Uterus (tissue), 2 donors: Measurements from ENCODE around the gene TXNL4B.

Source experiments
- POLR2A ChIP-seq, 2 donors: fragments of 450-650 bp; IDR thresholded peaks; one replicate each; pipeline ENCODE4 v1.6.1; 2016; ENCODE audit warnings: antibody characterized with exemption in 2 of 2, mild to moderate bottlenecking in 1 of 2, moderate library complexity in 1 of 2
- TF ChIP-seq, protein P1 (sequence below), 4 experiments: fragments of 200-600 bp in 2 of 4; fragments of 450-650 bp in 2 of 4; sonication (generic) in 2 of 4; IDR thresholded peaks; one replicate each; pipeline ENCODE4 v1.5.1; 2016 to 2019; ENCODE audit warnings: antibody characterized with exemption in 4 of 4, mild to moderate bottlenecking in 2 of 4, moderate library complexity in 1 of 4

DNA sequence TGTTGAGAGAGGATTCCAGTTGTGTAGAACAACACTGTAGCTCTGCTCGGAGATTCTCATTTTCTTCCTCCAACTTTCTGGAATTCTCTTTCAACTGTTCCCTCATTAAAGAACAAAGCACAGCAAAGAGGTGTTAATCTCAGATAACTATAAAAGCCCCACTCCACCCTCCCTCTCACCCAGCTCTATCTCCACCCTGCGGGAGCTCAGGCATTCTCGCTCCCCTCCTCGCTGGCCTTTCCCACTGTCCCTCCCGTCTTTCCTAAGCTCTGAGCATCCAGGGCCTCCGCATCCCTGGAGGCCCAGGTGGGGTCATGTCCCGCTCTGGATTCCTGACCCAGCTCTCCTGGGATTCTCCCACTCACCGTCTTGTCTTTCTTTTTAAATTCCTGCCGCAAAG, 35.3 kb upstream of the TXNL4B start:
- TF ChIP-seq POLR2A (IDR thresholded peaks at IDR 0.05) = no peak
- TF ChIP-seq, protein P1, sequence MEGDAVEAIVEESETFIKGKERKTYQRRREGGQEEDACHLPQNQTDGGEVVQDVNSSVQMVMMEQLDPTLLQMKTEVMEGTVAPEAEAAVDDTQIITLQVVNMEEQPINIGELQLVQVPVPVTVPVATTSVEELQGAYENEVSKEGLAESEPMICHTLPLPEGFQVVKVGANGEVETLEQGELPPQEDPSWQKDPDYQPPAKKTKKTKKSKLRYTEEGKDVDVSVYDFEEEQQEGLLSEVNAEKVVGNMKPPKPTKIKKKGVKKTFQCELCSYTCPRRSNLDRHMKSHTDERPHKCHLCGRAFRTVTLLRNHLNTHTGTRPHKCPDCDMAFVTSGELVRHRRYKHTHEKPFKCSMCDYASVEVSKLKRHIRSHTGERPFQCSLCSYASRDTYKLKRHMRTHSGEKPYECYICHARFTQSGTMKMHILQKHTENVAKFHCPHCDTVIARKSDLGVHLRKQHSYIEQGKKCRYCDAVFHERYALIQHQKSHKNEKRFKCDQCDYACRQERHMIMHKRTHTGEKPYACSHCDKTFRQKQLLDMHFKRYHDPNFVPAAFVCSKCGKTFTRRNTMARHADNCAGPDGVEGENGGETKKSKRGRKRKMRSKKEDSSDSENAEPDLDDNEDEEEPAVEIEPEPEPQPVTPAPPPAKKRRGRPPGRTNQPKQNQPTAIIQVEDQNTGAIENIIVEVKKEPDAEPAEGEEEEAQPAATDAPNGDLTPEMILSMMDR (IDR thresholded peaks at IDR 0.05) = no peak
